Hematopoietic multipotent progenitor cell (in vitro differentiated cells): Measurements from ENCODE around the gene FERMT3. TPM values are rescaled to one million over a fixed set of nuclear protein-coding genes. Genes with fewer than 3 reads are reported as not detected.

Source experiments
- DNase-seq, 3 donors: peaks; one replicate each; pipeline ENCODE4 v3.0.0-alpha.2; 2011 to 2015; ENCODE audit warnings: low read depth in 2 of 3, low spot score in 2 of 3
- total RNA-seq: library from RNA; depleted of rRNA; stranded (reverse); fragments of >200 nt; gene quantifications from one replicate; pipeline ENCODE4 v1.2.3, GENCODE V29; 2012

The FERMT3 gene
- total RNA-seq, 1 donor = 221 TPM

DNA sequence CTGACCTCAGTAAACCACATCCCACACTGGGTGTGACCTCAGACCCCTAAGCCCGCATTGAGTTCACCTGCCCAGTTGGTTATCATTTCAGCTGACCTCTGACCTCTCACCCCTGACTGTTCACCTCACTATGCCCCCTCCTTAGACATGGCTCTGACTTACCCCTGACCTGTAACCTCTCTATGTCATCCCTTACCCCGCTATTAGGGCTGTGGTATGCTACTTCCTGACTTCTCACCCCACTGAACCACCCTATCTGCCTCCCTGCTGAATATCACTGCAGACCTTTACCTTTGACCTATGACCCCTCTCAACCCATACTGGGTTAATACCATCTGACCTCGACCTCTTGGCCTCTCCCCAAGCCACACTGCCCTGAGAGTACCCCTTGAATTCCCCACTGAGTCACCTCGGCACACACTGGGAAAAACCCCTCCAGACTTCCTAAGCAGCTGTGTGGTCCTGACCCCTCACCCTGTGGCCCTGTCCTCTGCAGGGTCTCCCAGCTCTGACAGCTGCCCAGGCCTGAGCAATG is 53.1 kb downstream of the FERMT3 start:
- DNase-seq = no peak

DNA sequence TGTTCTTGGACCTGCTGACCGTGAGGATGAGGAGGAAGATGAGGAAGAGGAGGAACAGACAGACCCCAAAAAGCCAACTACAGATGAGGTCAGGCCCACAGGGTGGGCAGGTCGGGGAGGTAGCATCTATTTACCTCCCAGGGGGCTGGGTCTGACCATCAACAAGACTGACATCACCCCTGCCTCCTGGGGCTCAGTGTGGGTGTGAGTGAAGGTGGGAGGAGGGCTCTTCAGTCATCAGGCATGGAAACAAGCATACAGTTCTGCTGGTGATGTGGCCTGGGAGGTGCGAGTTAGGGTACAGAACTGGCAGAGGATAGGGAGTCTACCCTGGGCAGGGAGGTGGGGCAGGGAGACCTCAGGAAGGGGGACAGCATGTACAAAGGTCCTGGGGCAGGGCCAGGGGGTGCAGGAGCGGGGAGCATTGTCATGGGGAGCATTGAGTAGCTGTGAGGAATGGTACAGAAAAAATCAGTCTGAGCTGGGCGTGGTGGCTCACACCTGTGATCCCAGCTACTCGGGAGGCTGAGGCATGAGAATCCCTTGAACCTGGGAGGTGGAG is 53.7 kb downstream of the FERMT3 start:
- DNase-seq = no peak

DNA sequence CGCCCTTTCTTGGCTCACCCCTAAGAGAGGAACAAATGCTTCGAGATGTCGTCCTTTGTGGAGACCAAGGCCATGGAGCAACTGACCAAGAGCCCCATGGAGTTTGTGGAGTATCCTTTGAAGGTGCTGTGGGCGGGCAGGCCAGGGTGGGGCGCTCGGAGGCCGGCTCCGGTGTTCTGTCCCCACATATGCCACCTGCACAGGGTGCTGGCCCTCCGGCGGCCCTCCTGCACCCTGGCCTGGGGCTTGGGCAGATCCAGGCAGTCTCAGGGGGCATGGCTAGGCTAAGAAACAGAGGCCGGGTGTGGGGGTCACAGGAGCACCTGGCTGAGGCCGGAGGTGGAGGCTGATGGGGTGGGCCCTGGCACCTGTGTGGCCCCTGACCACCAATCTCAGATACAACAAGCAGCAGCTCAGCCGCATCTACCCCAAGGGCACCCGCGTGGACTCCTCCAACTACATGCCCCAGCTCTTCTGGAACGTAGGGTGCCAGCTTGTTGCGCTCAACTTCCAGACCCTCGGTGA is 55.1 kb downstream of the FERMT3 start:
- no peak for DNase-seq

DNA sequence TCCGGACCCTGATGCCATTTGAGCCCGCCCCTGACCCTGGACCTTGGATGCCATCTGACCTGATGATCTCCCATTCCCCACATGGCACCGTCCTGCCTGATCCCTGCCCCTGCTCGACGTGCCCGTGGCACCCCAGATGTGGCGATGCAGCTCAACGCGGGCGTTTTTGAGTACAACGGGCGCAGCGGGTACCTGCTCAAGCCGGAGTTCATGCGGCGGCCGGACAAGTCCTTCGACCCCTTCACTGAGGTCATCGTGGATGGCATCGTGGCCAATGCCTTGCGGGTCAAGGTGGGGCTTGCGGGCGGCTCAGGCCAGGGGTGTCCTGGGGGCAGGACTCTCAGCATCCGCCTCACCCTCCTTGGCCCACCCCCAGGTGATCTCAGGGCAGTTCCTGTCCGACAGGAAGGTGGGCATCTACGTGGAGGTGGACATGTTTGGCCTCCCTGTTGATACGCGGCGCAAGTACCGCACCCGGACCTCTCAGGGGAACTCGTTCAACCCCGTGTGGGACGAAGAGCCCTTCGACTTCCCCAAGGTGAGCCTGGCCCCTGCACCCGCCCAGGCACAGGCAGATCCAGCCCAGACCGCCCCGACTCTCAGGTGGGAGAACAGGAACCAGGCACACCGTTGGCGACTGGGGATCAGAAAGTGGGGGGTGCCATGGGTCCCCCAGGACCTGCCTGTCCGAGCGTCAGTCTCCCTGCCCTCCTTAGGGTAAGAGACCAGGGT is 55.9 kb downstream of the FERMT3 start:
- DNase-seq = no peak

DNA sequence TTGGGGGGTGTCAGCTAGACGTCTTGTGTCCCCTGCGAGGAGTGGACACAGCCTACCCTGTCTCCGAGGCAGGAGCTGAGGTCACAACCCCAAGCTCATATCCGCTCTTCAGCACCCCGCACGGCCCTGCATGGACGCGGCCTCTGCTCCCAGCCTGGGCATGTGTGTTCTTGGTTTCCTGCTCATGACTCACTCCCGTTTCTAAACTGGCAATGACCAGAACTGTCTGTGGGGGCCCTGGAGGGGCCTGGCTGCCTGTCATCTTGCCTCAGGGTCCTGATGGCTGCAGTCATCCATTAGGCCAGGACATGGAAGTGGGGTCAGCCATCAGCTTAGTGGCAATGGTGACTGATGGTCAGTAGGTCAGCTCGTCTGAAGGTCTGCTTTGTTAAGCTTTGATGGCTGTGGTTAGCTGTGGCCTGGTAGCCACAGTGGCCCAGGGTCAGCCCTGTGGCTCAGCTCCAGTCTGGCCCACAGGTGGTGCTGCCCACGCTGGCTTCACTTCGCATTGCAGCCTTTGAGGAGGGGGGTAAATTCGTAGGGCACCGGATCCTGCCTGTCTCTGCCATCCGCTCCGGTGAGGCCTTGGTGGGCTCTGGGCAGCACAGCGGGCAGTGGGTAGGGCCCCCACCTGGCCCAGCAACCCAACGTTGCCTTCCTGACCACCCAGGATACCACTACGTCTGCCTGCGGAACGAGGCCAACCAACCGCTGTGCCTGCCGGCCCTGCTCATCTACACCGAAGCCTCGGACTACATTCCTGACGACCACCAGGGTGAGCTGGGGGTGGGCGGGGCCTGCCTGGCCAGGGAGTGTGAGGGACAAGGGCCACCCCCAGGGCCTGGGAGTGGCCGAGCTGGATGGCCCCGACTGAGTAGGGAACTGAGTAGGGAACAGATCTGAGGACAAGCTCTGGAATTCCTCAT is 56.8 kb downstream of the FERMT3 start:
- DNase-seq = no peak

DNA sequence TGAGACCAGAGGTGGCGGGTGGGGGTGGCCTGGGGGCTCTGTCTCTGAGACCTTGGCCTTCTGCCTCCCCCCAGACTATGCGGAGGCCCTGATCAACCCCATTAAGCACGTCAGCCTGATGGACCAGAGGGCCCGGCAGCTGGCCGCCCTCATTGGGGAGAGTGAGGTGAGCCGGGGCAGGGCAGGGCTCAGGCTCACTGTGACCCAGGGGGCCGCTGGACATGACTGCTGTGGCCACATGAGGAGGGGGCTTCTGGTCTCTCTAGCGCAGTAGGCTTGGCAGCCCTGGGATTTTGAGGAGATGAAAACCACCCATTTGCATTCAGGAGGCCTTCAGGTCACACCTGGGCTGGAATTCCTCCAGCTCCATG is 57.4 kb downstream of the FERMT3 start:
- DNase-seq = no peak

DNA sequence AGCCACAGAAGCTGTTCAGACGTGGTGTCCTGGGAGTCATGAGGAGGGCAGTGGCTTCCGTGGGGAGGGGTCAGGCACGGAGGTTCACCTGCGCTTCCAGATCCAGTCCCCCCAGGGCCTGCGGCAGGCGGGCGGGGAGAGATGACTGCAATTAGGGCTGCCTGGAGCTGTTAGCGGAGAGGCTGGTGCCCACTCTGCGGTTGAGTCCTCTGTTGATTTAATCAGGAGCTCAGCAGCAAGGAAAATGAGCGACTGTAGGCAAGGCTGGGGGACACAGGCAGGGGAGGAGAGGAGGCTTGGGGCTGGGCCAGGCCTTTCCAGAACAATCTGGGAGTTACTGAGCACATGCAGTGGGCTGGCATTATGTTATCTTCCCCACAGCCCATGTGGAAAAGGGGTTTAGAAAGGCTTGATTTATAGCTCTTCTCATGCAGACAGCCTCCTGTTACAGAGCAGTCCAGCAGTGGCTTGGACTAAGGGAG is 57.9 kb downstream of the FERMT3 start:
- no peak for DNase-seq

DNA sequence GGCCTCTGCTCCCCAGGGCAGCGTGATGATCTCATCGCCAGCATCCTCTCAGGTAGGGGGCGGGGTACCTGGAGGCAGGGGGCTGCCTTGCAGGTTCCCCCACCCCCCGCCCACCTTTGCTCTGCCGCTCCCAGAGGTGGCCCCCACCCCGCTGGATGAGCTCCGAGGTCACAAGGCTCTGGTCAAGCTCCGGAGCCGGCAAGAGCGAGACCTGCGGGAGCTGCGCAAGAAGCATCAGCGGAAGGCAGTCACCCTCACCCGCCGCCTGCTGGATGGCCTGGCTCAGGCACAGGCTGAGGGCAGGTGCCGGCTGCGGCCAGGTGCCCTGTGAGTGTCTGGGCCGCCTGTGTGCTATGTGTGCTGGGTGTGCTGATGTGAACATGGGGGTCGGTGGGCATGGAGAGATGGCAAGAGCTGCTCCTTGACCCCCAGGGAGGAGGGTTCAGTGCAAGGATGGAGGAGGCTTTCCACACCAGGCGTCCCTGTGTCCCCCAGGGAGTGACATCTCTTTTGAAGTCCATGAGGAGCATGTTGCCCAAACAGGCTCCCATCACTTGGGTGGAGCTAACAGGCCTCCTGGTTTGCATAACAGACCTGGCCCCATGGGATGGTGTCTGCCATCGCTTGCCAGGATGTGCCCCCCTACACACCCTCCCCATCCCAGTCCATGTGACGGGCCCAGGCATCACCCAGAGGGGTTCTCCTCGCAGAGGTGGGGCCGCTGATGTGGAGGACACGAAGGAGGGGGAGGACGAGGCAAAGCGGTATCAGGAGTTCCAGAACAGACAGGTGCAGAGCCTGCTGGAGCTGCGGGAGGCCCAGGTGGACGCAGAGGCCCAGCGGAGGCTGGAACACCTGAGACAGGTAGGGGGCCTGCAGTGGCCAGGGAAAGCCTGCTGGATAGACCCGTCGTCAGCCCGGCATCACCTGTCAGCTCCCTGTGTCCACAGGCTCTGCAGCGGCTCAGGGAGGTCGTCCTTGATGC is 58.9 kb downstream of the FERMT3 start:
- no peak for DNase-seq

DNA sequence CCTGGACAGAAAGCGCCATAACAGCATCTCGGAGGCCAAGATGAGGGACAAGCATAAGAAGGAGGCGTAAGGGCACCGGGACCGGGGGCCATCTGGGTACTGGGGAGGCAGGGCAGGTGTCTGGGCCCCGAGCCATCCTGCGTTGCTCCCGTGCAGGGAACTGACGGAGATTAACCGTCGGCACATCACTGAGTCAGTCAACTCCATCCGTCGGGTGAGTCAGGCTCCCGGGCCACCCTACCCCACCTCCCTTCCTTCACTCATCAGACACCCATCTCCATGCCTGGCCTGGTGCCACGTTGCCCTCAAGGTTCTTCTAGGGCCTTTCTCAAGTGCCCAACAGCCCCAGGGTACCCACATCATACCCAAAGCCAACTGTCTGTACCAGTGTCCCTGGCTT is 59.8 kb downstream of the FERMT3 start:
- DNase-seq = no peak

DNA sequence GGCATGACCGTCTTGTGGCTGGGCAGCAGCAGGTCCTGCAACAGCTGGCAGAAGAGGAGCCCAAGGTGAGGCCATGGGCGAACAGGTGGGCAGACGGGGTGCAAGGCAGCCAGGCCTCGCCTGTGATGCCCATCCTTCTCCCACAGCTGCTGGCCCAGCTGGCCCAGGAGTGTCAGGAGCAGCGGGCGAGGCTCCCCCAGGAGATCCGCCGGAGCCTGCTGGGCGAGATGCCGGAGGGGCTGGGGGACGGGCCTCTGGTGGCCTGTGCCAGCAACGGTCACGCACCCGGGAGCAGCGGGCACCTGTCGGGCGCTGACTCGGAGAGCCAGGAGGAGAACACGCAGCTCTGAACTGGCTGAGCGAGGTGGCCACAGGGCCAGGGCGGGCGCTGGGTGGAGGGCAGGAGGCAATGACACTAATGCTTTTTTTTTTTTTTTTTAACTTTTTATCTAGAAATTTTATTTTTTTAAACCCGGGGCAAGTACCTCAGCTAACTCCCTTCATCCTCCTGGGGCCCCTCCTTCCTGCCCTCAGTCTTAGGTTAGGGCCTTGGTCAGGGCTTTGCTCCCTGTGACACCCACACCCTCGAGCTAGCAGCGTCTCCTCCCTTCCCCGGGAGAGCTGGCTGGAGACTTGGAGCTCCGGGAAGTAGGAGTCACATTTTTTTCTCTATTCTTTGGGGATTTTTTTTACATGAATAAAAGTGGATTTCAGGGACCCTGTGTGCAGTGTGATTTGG is 60.9 kb downstream of the FERMT3 start:
- no peak for DNase-seq

DNA sequence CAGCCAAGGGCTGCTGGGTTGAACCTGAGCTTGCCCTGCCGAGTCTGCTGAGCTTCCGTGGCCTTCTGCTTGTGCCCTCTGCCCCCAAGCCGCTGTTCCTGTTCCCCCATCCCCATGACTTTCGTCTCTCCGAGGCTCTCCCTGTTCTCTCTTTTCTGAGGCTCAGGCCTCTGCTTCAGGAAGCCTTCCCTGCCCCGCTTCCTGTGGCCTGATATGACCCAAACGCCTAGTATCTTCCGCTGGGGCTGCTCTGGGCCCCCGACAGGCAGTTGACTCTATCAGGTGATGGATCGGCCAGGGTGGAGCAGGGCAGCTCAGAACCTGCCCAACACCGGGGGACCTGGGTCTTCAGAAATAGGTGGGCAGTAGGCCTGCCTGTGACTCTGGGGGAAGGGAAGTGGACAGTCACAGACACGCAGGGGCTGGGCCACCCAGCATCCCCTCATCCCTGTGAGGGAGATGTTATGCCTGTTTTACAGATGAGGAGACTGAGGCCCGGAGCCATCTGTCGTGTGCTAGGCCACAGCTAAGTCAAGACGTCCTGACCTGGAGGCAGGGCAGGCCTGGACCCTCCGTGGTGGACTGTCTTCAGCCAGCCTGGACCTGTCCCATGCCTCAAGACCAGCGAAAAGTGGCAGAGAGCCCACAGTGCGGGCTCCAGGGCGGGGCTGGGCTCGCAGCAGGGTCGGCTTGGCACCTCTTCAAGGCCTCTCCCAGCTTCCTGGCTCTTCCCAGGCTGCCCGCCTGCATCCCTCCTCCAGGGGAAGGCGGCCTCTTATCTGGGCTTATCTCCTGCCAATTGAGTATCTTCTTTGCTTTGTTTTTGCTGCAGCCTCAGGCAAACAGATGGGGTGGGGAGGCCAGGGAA is 61.7 kb downstream of the FERMT3 start:
- DNase-seq = no peak

DNA sequence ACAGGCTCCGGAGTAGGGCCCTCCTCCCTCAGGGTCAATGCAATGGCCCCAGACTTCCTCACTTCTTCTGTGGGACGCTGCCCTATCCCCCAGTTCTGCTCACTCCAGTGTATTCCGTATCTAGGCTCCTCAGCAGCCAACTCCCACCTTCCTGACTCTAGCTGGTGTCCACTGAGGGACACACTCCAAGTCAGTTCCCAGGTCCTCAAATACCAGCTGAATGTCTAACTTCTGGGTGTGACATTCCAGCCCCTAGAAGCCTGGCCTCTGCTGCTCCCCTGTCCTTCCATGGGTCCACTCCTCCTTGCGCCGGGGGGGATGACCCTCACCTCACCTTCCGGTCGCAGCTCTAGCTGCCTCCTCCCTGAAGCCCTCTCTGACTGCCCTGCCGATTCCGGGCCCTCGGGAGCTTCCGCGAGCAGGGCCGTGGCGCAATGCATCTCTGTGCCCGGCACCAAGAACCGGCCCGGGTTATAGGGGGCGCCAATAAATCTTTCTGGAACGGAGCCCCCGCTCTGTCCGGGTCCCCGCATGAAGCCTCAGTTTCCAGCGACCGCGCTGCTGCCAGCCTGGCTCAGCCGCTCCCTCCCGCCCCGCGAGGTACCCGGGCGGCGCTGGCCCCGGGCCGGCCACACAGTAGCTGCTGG is 62.5 kb downstream of the FERMT3 start:
- no peak for DNase-seq

DNA sequence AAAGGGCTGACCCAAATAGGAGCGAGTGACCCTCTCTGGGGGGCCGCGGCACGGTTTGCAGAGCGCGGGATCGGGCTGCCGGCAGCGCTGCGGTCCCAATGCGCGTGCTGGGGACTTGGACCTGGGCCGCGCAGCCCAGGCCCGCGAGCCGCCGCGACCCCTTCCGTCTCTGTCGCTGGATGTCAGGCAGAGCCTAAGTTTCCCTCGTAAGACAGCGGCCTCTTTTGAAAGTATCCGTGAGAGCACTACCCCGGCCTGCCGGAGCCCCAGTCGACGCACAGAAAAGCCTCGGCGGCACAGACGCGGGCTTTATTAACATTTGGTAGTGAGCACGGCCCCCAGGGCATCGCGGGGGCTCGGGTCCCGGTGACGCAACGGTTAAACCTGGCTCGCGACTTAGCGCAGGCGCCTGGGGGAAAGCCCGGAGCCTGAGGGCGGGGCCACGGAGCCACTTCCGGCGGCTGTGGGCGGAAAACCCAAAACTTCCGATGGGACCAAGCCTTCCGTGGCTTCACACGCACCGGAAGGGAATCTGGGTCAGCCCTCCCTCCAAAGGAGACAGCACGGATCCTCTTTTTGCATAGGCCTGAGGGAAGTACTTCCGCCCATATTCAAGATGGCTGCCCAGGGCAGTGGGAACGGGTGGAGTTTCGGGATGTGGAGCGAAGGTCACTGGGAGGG is 63.2 kb downstream of the FERMT3 start:
- DNase-seq = peak; percentile 91 to 98 (median 97)
